HepG2 (cell line): ENCODE data around the gene TBC1D22A. TPM values are rescaled to one million over a fixed set of nuclear protein-coding genes. Genes with fewer than 3 reads are reported as not detected.
A peak's percentile ranks its signal among the peaks of the same experiment; 100 is the strongest.

Experiments used
- ATAC-seq: fragments of 200-7000 bp; cut with Tn5 transposase; 3 replicates; pipeline ENCODE4 v1.9.1; 2020; ENCODE audit warnings: mild to moderate bottlenecking, moderate library complexity
- BruUV-seq: library from RNA; stranded (reverse); fragments of 400-500 nt; replicated peaks from 2 replicates; lab custom pipeline; 2021; lab: Mats Ljungman, UMichigan
- CTCF ChIA-PET: fragments of 300-600 bp; formaldehyde crosslinking; extraction: SDS; loops from one replicate; lab custom pipeline; 2021; ENCODE audit warnings: low total read pairs, inconsistent platforms, low intra/inter-chr PET ratio; lab: Yijun Ruan, JAX
- POLR2A ChIA-PET: fragments of 350-600 bp; sonication (Branson Sonifier 250); formaldehyde crosslinking; loops from one replicate; lab custom pipeline; 2020; ENCODE audit warnings: antibody characterized with exemption, inconsistent platforms; lab: Yijun Ruan, JAX
- DNase-seq: peaks from one replicate; pipeline ENCODE4 v3.0.0-alpha.2; 2015; ENCODE audit warnings: low spot score
- FAIRE-seq: peaks from 3 replicates; lab custom pipeline; 2011; peaks lifted over from hg19 to GRCh38; lab: Jason Lieb, UNC
- H2AFZ ChIP-seq: one replicate; pipeline ENCODE4 v1.6.1; 2011; ENCODE audit warnings: low read length, inconsistent platforms
- H3K27ac ChIP-seq: fragments of 300-600 bp; 3 replicates; pipeline ENCODE4 v1.8.0; 2011; ENCODE audit warnings: mixed run types, mild to moderate bottlenecking, mixed read lengths, low read length, inconsistent platforms; ENCODE audit not compliant: insufficient read depth; ENCODE audit errors: extremely low read length
- H3K27me3 ChIP-seq, 2 experiments: fragments of 200-600 bp in 1 of 2; 2 replicates in 1 of 2; 3 replicates in 1 of 2; pipeline versions ENCODE4 v1.6.0 to v1.8.0; 2011; ENCODE audit warnings: low read length in 2 of 2, mild to moderate bottlenecking in 2 of 2, moderate library complexity in 2 of 2, inconsistent platforms in 1 of 2; ENCODE audit not compliant: insufficient read depth in 2 of 2, control insufficient read depth in 1 of 2
- H3K36me3 ChIP-seq, 2 experiments: fragments of 200-600 bp in 1 of 2; replicated peaks in 1 of 2; 2 replicates in 1 of 2; 3 replicates in 1 of 2; pipeline versions ENCODE4 v1.5.1 to v1.8.0; 2011; ENCODE audit warnings: low read length in 2 of 2, inconsistent platforms in 1 of 2; ENCODE audit not compliant: insufficient read depth in 2 of 2, control insufficient read depth in 1 of 2
- H3K4me1 ChIP-seq: 2 replicates; pipeline ENCODE4 v1.5.1; 2012; ENCODE audit warnings: low read length, inconsistent platforms; ENCODE audit not compliant: insufficient read depth
- H3K4me2 ChIP-seq: 2 replicates; pipeline ENCODE4 v1.6.0; 2011; ENCODE audit warnings: low read depth, low read length, inconsistent platforms
- H3K4me3 ChIP-seq, 3 experiments: fragments of 200-600 bp in 1 of 3; sonication (generic), shearing (Covaris generic) in 1 of 3; replicated peaks in 1 of 3; 2 replicates each; pipeline ENCODE4 v1.5.1; 2011 to 2016; ENCODE audit warnings: low read length in 3 of 3, inconsistent platforms in 2 of 3, low read depth in 2 of 3, mild to moderate bottlenecking in 2 of 3, control low read depth in 1 of 3, mixed read lengths in 1 of 3; ENCODE audit not compliant: insufficient read depth in 1 of 3
- H3K79me2 ChIP-seq: one replicate; pipeline ENCODE4 v1.6.1; 2011; ENCODE audit warnings: low read length, inconsistent platforms; ENCODE audit not compliant: insufficient read depth
- H3K9ac ChIP-seq: 2 replicates; pipeline ENCODE4 v1.6.0; 2011; ENCODE audit warnings: mild to moderate bottlenecking, low read depth, low read length, inconsistent platforms; ENCODE audit not compliant: insufficient read depth
- H3K9me3 ChIP-seq: 2 replicates; pipeline ENCODE4 v1.5.1; 2012; ENCODE audit warnings: mild to moderate bottlenecking, low read length
- H4K20me1 ChIP-seq: 2 replicates; pipeline ENCODE4 v1.6.0; 2011; ENCODE audit warnings: inconsistent platforms, mild to moderate bottlenecking, low read length, moderate library complexity; ENCODE audit not compliant: insufficient read depth
- CENPT ChIP-seq: sonication (generic); formaldehyde crosslinking; IDR thresholded peaks from 2 replicates; pipeline ENCODE4 v1.8.0; 2022; ENCODE audit warnings: low read depth, mild to moderate bottlenecking, moderate library complexity, missing genetic modification reagents
- ETV5 ChIP-seq: IDR thresholded peaks from 2 replicates; pipeline ENCODE4 v1.6.1; 2018; ENCODE audit warnings: missing biosample characterization, missing genetic modification reagents, inconsistent platforms, borderline replicate concordance
- IKZF1 ChIP-seq: fragments of 450-650 bp; IDR thresholded peaks from 2 replicates; pipeline ENCODE4 v1.7.1; 2016
- JUNB ChIP-seq: sonication (generic); formaldehyde crosslinking; IDR thresholded peaks from 2 replicates; pipeline ENCODE4 v1.8.0; 2022; ENCODE audit warnings: missing genetic modification reagents, mild to moderate bottlenecking, borderline replicate concordance
- KDM5A ChIP-seq: fragments of 200-600 bp; sonication (generic); IDR thresholded peaks from 2 replicates; pipeline ENCODE4 v1.7.0; 2018; ENCODE audit warnings: antibody characterized with exemption, mild to moderate bottlenecking, low read length, borderline replicate concordance
- SNAPC5 ChIP-seq: sonication (generic); formaldehyde crosslinking; IDR thresholded peaks from 2 replicates; pipeline ENCODE4 v1.8.1; 2023; ENCODE audit warnings: mild to moderate bottlenecking, missing genetic modification reagents, borderline replicate concordance
- SP5 ChIP-seq: IDR thresholded peaks from 2 replicates; pipeline ENCODE4 v1.6.1; 2016; ENCODE audit warnings: low read depth, borderline replicate concordance
- ZNF326 ChIP-seq: sonication (generic); formaldehyde crosslinking; IDR thresholded peaks from 2 replicates; pipeline ENCODE4 v1.4.0; 2020; ENCODE audit warnings: missing genetic modification reagents, borderline replicate concordance
- ZNF407 ChIP-seq: sonication (generic); formaldehyde crosslinking; IDR thresholded peaks from one replicate; pipeline ENCODE4 v1.5.1; 2020; ENCODE audit warnings: mild to moderate bottlenecking, missing genetic modification reagents; ENCODE audit errors: not compliant biosample characterization
- ZNF678 ChIP-seq: sonication (generic); formaldehyde crosslinking; IDR thresholded peaks from 2 replicates; pipeline ENCODE4 v1.4.0; 2020; ENCODE audit warnings: mild to moderate bottlenecking, missing genetic modification reagents
- WGBS: methylation state at CpG from one replicate; pipeline ENCODE4 v1.1.6; 2017; ENCODE audit warnings: low lambda C conversion rate; 5-methylcytosine and 5-hydroxymethylcytosine counted together
- in situ Hi-C: cut with HindIII; loops from 2 replicates; pipeline ENCODE4 v1.10.0; 2017; ENCODE audit warnings: low pct_unique_long_range_greater_than_20kb; ENCODE audit not compliant: extremely low pct_ligation_motif_present
- intact Hi-C: fragments of 100-400 bp; cut with micrococcal nuclease; formaldehyde crosslinking; loops from one replicate; pipeline ENCODE4 v1.10.0; 2022; ENCODE audit not compliant: unreplicated experiment
- polyA plus RNA-seq, 8 experiments: library from polyadenylated mRNA; depleted of rRNA in 3 of 8; stranded (reverse) in 7 of 8; unstranded in 1 of 8; fragments of >200 nt; fragmentation: Illumina TruSeq in 4 of 8; extraction: Trizol in 4 of 8; gene quantifications; 2 replicates each; pipeline versions ENCODE4 v1.2.1 to v1.2.3, GENCODE V29; 2011 to 2016; ENCODE audit warnings: low read depth in 4 of 8, missing spikeins in 1 of 8, mixed read lengths in 1 of 8; ENCODE audit not compliant: insufficient read depth in 1 of 8
- total RNA-seq, 5 experiments: library from RNA; depleted of rRNA; stranded (reverse); fragments of >200 nt; fragmentation: Illumina TruSeq; extraction: Trizol; gene quantifications; 2 replicates each; pipeline ENCODE4 v1.2.3, GENCODE V29; 2016; ENCODE audit warnings: low read depth in 1 of 5

TBC1D22A gene
- total and polyA plus RNA-seq, 2 of the 13 experiments (the other 11 are each of a cell fraction or from before 2014, with no cell fraction given) = 17.3 to 18.0 TPM

- TF ChIP-seq SNAPC5 = no peak
- TF ChIP-seq IKZF1 = no peak
- TF ChIP-seq, all 625 proteins: peak for 0
Observed at GRCh38 chr22:46746192-46746591, 16.3 kb upstream of the TBC1D22A start (continued).

- intact Hi-C loops (no loop called here), in situ Hi-C loops (no loop called here)
- H3K79me2 ChIP-seq = no peaks in the 10 kb centered on the region
- TF ChIP-seq ETV5 (CRISPR knock-in tag) (no peak), ZNF407 (CRISPR knock-in tag) (no peak), ZNF326 (no peak), SP5 (no peak), ZNF678 (CRISPR knock-in tag) (no peak), KDM5A (no peak), JUNB (CRISPR knock-in tag) (no peak), CENPT (CRISPR knock-in tag) (no peak)
- no peak overlapping the region for H3K9ac ChIP-seq
- no peak overlapping the region for H2AFZ ChIP-seq
- no TSS peak for BruUV-seq
- no peak for DNase-seq
- H3K4me3 ChIP-seq = 0 out of 6 replicates have a peak overlapping the region, but pooled peaks of 1 of the 3 experiments have one; percentile 10
- peak overlapping the region; percentile 1; the same call in 1 of the 2 replicates for H3K4me2 ChIP-seq
- H3K27ac ChIP-seq = no peak overlapping the region
- peaks cover 3 to 25% of the 10 kb centered on the region in 2 experiments; a peak in 3 of 5 replicates for H3K27me3 ChIP-seq
- POLR2A ChIA-PET = interaction anchor here (1.2 kb wide), 1 partner anchor 12 kb away, joined by 3 read pairs; no protein-coding TSS in a partner anchor
- peaks cover 80% of the 10 kb centered on the region for H3K4me1 ChIP-seq
- H3K36me3 ChIP-seq = no peaks in the 10 kb centered on the region
- no peaks in the 10 kb centered on the region for H4K20me1 ChIP-seq
- no peak for ATAC-seq
- CTCF ChIA-PET = no interaction called here
- no peaks in the 10 kb centered on the region for H3K9me3 ChIP-seq
- WGBS = 38% methylated on average over 11 of the region's 11 CpGs
- no peak for FAIRE-seq
Observed at GRCh38 chr22:46746620-46747019, 15.8 kb upstream of the TBC1D22A start.
